Fibroblast of mammary gland (primary cell): ENCODE data around the gene DNPEP.

ENCODE experiments used
- DNase-seq: peaks from one replicate; pipeline ENCODE4 v3.0.0-alpha.2; 2010; ENCODE audit warnings: low read depth
- H3K4me3 ChIP-seq: 2 replicates; pipeline ENCODE4 v1.5.1; 2011; ENCODE audit warnings: low read depth, mild to moderate bottlenecking, low read length, moderate library complexity; ENCODE audit not compliant: control insufficient read depth
- TF ChIP-seq, protein P1 (sequence below): conservative IDR thresholded peaks from 2 replicates; pipeline ENCODE4 v1.5.1; 2011; ENCODE audit warnings: low read depth, low read length, inconsistent platforms; ENCODE audit not compliant: control insufficient read depth, insufficient read depth

Gene DNPEP

GRCh38 chr2:219387306-219388120, at the start of gene DNPEP:
DNPEP (minus strand) TSS chr2:219387912; CDS start chr2:219387794, 118 bp downstream.
- TF ChIP-seq, protein P1, sequence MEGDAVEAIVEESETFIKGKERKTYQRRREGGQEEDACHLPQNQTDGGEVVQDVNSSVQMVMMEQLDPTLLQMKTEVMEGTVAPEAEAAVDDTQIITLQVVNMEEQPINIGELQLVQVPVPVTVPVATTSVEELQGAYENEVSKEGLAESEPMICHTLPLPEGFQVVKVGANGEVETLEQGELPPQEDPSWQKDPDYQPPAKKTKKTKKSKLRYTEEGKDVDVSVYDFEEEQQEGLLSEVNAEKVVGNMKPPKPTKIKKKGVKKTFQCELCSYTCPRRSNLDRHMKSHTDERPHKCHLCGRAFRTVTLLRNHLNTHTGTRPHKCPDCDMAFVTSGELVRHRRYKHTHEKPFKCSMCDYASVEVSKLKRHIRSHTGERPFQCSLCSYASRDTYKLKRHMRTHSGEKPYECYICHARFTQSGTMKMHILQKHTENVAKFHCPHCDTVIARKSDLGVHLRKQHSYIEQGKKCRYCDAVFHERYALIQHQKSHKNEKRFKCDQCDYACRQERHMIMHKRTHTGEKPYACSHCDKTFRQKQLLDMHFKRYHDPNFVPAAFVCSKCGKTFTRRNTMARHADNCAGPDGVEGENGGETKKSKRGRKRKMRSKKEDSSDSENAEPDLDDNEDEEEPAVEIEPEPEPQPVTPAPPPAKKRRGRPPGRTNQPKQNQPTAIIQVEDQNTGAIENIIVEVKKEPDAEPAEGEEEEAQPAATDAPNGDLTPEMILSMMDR, result no peak
- H3K4me3 ChIP-seq, result peak within 1 kb of the TSS; percentile 88
- DNase-seq, result peak; percentile 85

DNA sequence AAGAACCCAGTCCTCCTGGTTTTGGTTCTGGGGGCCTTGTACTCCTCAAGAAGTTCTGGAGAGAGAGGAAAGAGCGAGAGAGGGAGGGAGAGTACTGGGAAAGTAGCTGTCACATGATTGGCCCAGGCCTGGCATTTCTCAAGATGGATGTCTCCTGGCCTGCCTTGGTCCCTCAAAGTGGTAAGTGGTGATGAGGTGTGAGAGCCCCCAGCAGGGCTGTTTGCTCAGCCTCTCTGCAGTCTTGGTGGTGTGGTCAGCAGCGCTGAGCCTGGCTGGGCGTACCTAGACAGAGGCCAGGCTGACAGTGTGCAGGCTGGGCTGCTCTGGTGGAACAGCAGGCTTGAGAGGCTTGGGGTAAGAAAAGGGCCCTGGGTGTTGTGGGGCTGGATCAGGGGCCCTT, 49.4 kb upstream of the DNPEP start:
- TF ChIP-seq, protein P1, result no peak
- DNase-seq, result no peak
- H3K4me3 ChIP-seq, result no peak overlapping the region

- H3K4me3 ChIP-seq, result no peak overlapping the region
- DNase-seq, result no peak
- TF ChIP-seq, protein P1, result no peak
These were observed 48.8 kb upstream of the DNPEP start for GRCh38 chr2:219436491-219436890.

DNA sequence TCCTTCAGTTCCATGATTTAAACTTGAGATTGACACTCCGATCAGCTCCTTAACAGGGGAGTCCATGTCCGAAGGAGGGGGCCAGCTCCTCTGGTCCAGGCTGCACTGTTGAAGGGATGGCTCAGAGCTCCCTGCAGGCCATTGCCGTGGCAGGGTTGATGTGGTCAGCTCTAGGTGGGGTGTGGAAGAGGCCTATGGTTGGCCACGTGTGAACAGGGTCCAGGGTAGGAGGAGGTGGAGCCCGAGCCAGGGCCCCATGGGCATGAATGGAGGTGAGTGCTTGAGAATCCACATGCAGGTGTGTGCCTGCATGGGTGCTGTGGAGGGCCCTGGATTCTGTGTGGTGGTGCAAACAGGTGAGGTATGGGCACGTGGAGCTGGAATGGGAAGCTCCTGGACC, 48.0 kb upstream of the DNPEP start:
- no peak for DNase-seq
- H3K4me3 ChIP-seq, result no peak overlapping the region
- TF ChIP-seq, protein P1, result no peak

DNA sequence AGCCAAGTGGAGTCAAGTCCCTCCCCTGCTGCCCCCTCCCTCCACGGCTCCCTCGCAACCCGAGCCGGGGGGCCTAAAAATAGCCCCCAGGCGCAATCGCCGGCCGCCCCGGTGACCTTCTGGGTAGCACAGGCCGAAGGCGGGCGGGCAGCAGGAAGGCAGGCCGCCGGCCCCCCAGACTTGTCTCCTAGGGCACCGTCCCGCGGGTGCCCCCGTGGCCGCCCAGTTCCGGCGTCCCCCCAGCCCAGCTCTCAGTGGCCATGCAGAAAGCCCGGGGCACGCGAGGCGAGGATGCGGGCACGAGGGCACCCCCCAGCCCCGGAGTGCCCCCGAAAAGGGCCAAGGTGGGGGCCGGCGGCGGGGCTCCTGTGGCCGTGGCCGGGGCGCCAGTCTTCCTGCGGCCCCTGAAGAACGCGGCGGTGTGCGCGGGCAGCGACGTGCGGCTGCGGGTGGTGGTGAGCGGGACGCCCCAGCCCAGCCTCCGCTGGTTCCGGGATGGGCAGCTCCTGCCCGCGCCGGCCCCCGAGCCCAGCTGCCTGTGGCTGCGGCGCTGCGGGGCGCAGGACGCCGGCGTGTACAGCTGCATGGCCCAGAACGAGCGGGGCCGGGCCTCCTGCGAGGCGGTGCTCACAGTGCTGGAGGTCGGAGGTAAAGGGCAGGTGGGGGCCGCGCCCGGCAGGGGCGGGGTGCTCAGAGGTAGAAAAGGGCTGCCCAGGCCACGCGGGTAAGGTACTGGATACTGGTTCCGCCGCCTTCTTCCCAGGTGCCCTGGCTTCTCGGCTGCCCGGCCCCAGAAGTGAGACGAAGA, 47.2 kb upstream of the DNPEP start, which contains the start of gene SPEG:
Gene SPEG (plus strand): TSS at position 126 of the 808 bp plus-strand sequence. CDS start 135 bp downstream, at position 261.
- no peak within 1 kb of the TSS for H3K4me3 ChIP-seq
- no peak for DNase-seq
- TF ChIP-seq, protein P1, result no peak

DNA sequence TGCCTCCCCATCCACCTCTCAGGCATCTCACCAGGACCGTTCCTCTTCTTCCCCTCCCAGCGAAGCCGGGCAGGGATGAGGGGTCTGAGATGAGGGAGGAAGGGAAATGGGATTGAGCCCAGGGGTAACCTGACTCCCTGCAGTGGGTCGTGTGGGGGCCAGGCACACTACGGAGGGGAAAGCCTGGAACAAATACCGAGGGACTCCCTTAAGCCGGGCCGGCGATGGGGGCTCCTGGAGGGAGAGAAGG, 46.7 kb upstream of the DNPEP start:
- TF ChIP-seq, protein P1, result no peak
- no peak overlapping the region for H3K4me3 ChIP-seq
- DNase-seq, result no peak
